GM21737 (cell line): ENCODE results near the gene N4BP2.

Source experiments
- ATAC-seq: cut with Tn5 transposase; IDR thresholded peaks from one replicate; pipeline ENCODE4 v1.9.1; 2021; ENCODE audit warnings: mild to moderate bottlenecking, moderate library complexity; ENCODE audit not compliant: unreplicated experiment

N4BP2 gene

GRCh38 chr4:40204507-40205258 lies 148.0 kb downstream of the N4BP2 start:
- ATAC-seq = no peak

DNA sequence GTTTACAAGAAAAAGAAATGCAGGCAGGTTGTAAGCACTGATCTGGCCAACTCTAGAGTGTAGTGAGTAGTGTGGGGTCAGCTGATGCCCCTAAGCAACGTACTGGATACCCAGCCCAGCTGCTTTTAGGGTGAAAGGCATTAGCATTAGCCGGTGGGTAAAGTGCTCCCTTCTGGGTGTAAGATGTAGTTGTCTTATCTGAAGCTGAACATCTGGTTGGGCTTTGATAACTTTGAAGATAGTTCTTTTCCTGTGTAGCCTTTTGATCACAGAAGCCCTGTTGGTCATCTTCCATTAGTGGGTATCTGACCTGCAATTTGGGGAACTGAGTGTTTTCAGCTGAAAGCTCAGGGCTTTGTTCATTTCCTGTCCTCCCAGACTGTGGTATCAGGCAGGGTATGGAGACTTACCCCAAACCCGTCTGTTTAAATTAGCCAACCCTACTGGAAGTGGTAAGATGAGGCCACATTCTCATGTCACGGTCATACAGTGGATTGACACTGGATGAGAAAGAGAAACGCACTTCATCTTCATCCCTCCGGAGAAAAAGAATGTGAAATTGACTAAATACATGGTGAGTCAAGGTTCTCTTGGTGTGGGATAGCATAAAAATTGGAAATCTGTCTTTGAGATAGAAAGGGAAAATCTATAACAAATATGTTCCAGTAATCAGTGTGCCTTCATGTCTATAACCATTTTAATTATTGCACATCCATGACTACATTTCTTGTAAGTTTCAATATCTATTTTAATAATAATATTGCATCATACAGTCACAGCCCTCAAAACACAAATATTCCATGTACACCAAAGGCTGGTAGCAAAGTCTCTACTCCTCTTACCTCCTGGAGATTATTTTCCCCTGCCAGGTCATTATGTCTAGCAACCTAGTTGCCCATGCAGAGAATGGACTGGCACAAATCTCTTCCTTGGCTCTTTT lies 148.9 kb downstream of the N4BP2 start:
- peak; percentile 64 for ATAC-seq

DNA sequence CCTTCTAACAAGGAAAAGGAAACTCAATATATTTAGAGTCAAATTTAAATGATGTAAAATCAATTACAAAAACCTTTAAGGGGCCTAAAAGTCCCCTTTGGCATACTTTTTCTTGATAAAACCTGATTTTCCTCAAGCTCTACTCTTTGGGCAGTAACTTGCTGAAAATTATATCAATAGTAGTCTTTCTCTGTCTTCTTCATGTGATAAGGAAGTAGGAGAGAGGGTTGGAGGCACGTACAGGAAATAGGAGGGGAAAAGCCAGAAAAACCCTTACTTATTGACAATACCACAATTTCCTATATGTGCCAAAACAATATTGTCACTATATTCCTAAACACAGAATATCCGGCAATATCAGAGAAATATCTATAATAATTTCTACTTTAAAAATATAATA lies 149.8 kb downstream of the N4BP2 start:
- ATAC-seq = no peak
